ENCODE results near the gene LRRC8D.
"Not testable (repeated sequence)": the region's sequence is repeated elsewhere in the genome, so short reads cannot be mapped to it uniquely, and the experiment has no call there.

Gene LRRC8D

GRCh38 chr1:89820422-89821321, at the start of gene LRRC8D:
TSS of gene LRRC8D (plus strand) at chr1:89821032. CDS start at chr1:89933069, 112,037 bp downstream.
- peak; percentile 64 for DNase-seq

- DNase-seq = no peak
These were observed 48.8 kb upstream of the LRRC8D start for GRCh38 chr1:89771991-89772560.

DNA sequence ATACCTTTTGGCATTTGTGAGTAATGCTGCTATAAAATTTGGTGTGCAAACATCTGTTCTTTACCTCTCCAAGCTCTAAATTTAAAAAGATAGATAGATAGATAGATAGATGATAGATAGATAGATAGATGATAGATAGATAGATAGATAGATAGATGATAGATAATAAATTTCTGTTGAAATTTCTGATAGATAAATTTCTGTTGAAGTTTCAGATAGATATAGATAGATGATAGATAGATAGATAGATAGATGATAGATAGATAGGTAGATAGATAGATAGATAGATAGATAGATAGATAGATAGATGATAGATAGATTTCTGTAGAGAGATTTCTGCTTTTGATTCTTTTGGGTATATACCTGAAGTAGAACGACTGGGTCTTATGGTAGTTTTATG, 44.7 kb upstream of the LRRC8D start:
- DNase-seq = not testable (repeated sequence)

- not testable (repeated sequence) for DNase-seq
These were observed 43.6 kb upstream of the LRRC8D start for GRCh38 chr1:89777271-89777670.

DNA sequence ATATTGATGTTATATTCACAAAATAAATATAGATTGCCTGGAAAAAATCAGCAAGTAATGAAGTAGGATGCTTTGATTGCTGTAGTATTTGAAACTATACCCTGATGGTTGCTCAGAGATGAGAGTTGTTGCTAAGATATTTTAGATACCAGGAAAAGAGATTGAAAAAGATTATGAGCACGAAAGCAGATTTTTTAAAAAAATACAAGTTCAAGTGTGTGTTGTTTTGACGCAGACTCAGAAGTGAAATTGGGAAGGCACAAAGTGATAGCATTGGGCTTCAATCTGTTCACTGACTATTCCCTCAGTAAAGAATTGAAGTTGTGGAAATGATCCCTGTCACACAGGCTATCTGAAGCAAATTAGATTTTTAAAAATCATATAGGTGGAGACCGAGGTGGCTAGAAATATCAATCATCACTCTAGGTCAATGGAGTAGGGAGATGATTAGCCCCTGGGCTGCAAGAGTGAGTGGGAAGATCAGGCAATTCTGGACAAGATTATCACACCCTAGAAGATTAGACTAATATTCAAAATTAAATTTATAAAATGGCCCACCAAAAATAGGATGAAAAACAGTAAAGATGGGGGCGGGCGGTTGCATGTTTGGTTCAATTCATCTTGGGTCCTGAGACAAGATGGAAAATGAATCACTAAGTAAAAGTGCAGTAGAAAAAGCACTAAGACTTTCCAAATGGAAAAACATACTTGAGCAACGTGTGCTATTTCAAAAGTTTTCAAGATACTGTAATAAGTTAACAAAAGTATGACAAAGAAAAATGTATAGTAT, 41.5 kb upstream of the LRRC8D start:
- no peak for DNase-seq

GRCh38 chr1:89780721-89781120, 40.1 kb upstream of the LRRC8D start:
- DNase-seq = peak; percentile 64

DNA sequence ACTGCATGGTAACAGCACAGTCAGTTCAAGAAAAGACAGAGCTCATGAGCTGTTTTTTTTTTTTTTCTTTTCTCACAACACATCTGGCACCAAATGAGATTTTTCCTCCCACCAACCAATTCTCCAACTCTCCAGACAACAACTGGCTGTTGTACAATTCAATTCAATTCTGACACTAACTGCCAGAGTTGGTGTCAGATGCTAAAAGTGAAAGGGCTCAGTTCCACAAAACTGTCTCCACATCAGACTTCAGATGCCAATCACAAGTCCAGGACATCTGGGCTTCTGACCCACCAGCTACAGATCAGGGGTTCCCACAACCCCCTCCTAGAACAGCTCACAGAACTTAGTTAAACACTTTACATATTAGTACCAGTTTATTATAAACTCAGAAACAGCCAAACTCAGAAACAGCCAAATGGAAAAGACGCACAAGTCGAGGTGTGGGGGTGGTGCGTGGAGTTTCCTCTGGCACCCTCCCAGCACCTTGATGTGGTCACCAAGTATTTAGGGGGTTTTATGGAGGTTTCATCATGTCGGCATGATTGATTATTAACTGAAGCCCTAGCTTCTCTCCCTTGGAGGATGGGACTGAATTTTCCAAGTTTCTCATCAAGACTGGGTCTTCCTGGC, 39.2 kb upstream of the LRRC8D start:
- DNase-seq = peak; percentile 34

DNA sequence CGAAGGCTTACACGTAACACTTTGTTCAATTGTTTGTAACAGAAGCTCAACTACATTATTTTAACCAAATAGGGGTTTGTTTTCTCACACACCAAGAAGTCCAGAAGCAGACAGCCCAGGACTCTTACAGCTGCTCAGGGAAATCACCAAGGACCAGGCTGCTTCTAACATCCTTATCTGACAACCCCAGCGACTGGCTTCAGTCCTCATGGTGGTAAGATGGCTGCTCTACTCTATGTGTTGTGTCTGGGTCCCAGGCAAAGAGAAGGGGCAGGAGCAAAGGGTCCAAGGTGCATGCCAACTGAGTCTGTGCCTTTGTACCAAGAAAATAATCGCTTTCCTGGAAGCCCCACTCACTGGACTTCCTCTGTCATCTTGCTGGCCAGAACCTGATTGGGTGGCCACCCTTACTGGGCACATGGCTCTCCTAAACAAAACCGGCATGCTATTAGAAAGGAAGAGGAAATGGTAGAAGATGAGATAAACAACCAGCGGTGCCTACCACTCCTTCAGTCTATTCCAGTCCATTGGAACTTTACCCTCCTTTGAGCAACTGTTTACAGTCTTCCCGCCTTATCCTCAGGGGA, 34.1 kb upstream of the LRRC8D start:
- no peak for DNase-seq

DNA sequence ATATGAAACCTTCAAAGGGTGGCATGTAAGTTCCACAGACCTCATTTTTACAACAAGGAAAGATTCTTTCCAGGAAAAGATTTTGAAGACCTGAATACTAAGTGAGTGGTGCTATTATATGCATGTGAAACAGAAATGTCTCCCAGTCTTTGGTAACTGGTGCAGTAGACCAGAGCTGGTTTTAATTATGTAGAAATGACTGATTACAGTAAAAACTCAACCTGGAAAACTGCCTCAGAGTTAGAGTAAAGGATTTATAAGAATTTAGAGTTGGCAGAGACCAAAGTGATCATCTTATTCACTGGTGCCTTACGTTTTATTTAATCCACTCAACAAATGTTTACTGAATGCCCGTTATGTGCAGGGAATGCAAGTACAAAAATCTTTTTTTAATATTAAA, 30.2 kb upstream of the LRRC8D start:
- peak; percentile 65 for DNase-seq

GRCh38 chr1:89791064-89791726, 29.6 kb upstream of the LRRC8D start:
- DNase-seq = no peak

DNA sequence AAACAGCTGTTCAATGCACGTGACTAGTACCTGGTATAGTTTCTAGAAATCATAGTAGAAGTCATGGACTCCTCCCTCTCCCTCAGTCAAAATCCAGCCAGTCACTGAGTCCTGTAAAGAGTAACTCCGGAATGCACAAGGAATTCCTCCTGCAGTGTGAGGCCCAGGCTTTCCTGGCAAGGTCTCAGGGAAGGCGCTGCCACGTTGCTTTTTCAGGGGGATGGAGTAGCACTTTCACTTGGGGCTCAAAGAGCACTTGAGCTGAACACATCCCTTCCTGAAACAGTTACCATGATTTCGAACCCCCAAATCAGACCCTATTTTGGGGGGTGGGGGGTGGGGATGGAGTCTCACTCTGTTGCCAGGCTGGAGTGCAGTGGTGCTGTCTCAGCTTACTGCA, 26.4 kb upstream of the LRRC8D start:
- DNase-seq = peak; percentile 86

DNA sequence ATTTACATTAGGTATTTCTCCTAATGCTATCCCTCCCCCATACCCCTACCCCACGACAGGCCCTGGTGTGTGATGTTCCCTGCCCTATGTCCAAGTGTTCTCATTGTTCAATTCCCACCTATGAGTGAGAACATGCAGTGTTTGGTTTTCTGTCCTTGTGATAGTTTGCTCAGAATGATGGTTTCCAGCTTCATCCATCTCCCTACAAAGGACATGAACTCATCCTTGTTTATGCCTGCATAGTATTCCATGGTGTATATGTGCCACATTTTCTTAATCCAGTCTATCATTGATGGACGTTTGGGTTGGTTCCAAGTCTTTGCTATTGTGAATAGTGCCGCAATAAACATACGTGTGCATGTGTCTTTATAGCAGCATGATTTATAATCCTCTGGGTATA, 25.3 kb upstream of the LRRC8D start:
- DNase-seq = not testable (repeated sequence)

DNA sequence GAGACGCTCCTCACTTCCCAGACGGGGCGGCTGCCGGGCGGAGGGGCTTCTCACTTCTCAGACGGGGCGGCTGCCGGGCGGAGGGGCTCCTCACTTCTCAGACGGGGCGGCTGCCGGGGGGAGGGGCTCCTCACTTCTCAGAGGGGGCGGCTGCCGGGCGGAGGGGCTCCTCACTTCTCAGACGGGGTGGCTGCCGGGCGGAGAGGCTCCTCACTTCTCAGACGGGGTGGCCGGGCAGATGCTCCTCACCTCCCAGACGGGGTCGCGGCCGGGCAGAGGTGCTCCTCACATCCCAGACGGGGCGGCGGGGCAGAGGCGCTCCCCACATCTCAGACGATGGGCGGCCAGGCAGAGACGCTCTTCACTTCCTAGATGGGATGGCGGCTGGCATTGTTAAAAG, 23.0 kb upstream of the LRRC8D start:
- not testable (repeated sequence) for DNase-seq

DNA sequence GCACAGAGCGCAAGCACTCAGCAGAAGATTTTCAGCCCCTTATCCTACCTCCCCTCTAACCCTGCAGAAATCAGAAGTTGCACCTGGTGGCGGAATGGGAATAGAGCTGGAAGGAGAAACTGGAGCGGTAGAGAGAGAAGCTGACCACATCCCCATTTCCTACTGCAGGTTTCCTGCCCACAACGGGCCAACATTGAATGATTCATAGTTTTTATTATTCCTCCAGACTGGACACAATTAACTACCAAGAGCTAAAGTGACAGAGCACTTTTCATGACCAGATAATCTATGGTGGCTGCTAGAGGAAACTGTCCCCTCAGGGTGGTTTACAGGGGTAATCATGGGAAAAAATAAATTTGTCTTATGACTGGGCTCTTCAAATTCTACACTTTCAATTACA, 21.3 kb upstream of the LRRC8D start:
- no peak for DNase-seq

DNA sequence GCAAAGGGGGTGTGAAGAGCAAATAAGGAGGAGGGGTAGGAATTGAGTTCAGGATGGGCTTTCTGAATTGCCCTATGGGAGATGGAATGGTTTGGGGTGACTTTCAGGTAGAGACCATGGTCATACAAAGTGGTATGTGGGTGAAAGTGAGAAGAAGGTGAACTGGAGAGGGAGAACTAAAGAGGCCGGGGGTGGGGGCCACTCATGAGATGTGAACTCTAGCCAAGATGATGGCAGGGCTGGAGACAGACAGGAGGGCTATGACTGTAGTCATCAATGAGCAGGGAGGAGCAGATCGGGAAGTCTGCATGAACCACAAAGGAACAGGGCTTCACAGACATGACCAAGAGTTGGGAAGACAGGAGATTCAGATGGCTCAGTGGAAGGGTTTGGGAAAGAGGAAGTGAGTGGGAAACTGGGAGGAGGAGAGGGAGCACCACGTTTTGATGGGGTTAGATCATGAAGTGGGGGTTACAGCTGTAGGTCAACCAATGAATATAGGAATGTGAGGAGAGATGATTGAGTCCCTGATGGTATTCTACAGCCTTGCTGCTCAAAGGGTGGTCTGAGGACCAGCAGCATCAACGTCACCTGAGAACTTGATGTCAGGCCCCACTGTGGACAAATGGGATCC, 20.7 kb upstream of the LRRC8D start:
- no peak for DNase-seq

GRCh38 chr1:89800718-89801117, 20.1 kb upstream of the LRRC8D start:
- no peak for DNase-seq

DNA sequence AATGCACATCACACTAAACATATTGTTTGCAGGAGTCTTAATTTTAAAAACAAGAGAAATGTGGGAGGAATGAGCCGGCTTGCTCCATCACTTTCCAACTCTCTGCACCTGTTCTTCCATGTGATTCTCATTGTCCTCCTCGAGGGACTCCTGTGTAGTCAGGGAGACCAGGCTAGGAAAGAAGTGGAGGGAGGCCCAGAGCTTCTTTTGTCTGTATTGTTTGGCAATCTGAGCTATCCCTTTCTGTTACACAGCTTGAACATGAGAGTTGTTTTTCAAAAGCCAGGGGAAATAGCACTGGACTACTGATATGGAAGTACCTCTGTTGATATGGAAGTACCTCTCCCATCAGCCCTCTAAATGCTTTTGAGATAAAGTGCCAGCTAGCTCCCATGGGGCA, 18.8 kb upstream of the LRRC8D start:
- DNase-seq = no peak

GRCh38 chr1:89802841-89803240, 18.0 kb upstream of the LRRC8D start:
- no peak for DNase-seq

DNA sequence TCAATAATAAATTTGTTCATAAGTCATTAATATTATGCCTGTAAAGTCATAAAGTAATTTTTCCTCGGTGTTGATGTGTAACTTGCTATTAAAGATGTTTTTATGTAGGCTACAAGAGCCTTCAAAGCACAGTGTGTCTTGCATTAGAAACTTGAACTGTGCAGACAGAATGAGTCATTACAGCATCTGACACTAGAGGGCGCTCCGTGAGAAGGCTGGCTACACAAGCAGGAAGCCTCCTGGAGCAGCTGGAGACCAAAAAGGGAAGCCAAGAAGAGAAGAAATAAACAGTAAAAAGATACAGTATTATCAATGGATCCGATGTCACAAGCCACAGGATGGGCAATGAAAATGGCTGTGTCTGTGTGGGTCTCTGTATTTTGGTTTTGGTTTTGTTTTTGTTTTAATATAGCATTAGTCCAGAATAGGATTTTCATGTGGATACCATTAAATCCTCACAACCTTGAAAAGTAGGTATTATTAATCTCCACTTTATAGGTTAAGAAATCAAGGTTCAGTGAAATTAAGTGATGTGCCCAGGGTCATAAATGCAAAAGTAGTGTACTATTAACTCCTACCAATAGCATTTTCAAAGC, 16.1 kb upstream of the LRRC8D start:
- peak; percentile 79 for DNase-seq

DNA sequence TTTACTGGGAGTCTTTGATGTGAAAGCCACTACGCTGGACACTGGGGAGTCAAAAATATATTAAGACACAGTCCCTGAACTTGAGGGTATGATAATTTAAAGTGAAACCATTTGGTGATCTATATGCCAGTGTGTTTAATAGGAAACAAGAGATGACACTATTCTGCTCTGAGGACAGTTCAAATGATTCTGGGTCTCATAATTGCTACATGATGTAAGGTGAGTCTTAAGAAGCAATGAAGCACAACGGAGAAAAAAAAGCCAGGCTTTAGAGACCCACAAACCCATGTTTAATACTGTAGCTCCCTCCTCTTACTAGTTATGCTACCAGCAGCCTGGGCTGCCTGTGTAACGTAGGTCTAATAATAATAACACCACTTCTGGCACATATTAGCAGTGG, 14.2 kb upstream of the LRRC8D start:
- no peak for DNase-seq

- DNase-seq = no peak
These were observed 13.3 kb upstream of the LRRC8D start for GRCh38 chr1:89807503-89807902.

Measured in fibroblast of upper back skin (primary cell).